Adipocyte (in vitro differentiated cells): ENCODE measurements around the gene CYP27C1.

ENCODE experiments used
- DNase-seq: peaks from one replicate; pipeline ENCODE4 v3.0.0-alpha.2; 2015; ENCODE audit warnings: low read depth
- H3K27me3 ChIP-seq: replicated peaks from 2 replicates; pipeline ENCODE4 v1.7.0; 2013; ENCODE audit warnings: mild to moderate bottlenecking, low read length, moderate library complexity; ENCODE audit not compliant: control insufficient read depth, insufficient read depth
- H3K36me3 ChIP-seq: 2 replicates; pipeline ENCODE4 v1.7.0; 2013; ENCODE audit warnings: low read length, mild to moderate bottlenecking, moderate library complexity; ENCODE audit not compliant: control insufficient read depth, insufficient read depth, severe bottlenecking
- H3K4me1 ChIP-seq: 2 replicates; pipeline ENCODE4 v1.7.0; 2013; ENCODE audit warnings: mild to moderate bottlenecking, low read length, moderate library complexity; ENCODE audit not compliant: control insufficient read depth, insufficient read depth
- H3K4me3 ChIP-seq: 2 replicates; pipeline ENCODE4 v1.7.0; 2013; ENCODE audit warnings: mild to moderate bottlenecking, low read length, moderate library complexity
- H3K9ac ChIP-seq: 2 replicates; pipeline ENCODE4 v1.7.0; 2013; ENCODE audit warnings: mild to moderate bottlenecking, low read length, moderate library complexity
- H3K9me3 ChIP-seq: 2 replicates; pipeline ENCODE4 v1.7.0; 2013; ENCODE audit warnings: mild to moderate bottlenecking, low read length, moderate library complexity; ENCODE audit not compliant: control insufficient read depth

CYP27C1 gene

GRCh38 chr2:127176371-127177311, 43.5 kb downstream of the CYP27C1 start:
- Histone ChIP-seq H3K9ac (peak overlapping the region; percentile 66), H3K4me1 (peaks cover 46% of the 10 kb centered on the region), H3K9me3 (peaks cover 12% of the 10 kb centered on the region), H3K27me3 (no peaks in the 10 kb centered on the region), H3K4me3 (peak overlapping the region; percentile 21), H3K36me3 (no peaks in the 10 kb centered on the region)
- peak; percentile 61 for DNase-seq

GRCh38 chr2:127175751-127176354, 44.2 kb downstream of the CYP27C1 start:
- DNase-seq, result peak; percentile 47

GRCh38 chr2:127175041-127175721, 44.9 kb downstream of the CYP27C1 start:
- Histone ChIP-seq H3K27me3 (no peaks in the 10 kb centered on the region), H3K9ac (peak overlapping the region; percentile 66), H3K36me3 (no peaks in the 10 kb centered on the region), H3K9me3 (peaks cover 4% of the 10 kb centered on the region), H3K4me3 (peak overlapping the region; percentile 21), H3K4me1 (peaks cover 46% of the 10 kb centered on the region)
- DNase-seq, result peak; percentile 53

More at GRCh38 chr2:127175751-127176354, 44.2 kb downstream of the CYP27C1 start:
- H3K9me3 ChIP-seq, result peaks cover 10% of the 10 kb centered on the region
- H3K4me3 ChIP-seq, result peak overlapping the region; percentile 21
- H3K4me1 ChIP-seq, result peaks cover 46% of the 10 kb centered on the region
- no peaks in the 10 kb centered on the region for H3K27me3 ChIP-seq
- H3K9ac ChIP-seq, result peak overlapping the region; percentile 66
- no peaks in the 10 kb centered on the region for H3K36me3 ChIP-seq

GRCh38 chr2:127174640-127175039, 45.5 kb downstream of the CYP27C1 start:
- H3K27me3 ChIP-seq, result no peaks in the 10 kb centered on the region
- H3K9me3 ChIP-seq, result no peaks in the 10 kb centered on the region
- H3K4me3 ChIP-seq, result no peak overlapping the region
- H3K36me3 ChIP-seq, result no peaks in the 10 kb centered on the region
- DNase-seq, result no peak
- H3K4me1 ChIP-seq, result peaks cover 46% of the 10 kb centered on the region
- no peak overlapping the region for H3K9ac ChIP-seq

- peak; percentile 54 for DNase-seq
- no peaks in the 10 kb centered on the region for H3K9me3 ChIP-seq
These were observed 46.0 kb downstream of the CYP27C1 start for GRCh38 chr2:127174136-127174535.

GRCh38 chr2:127173057-127173456, 47.0 kb downstream of the CYP27C1 start:
- Histone ChIP-seq H3K4me1 (peaks cover 46% of the 10 kb centered on the region), H3K36me3 (no peaks in the 10 kb centered on the region), H3K9ac (peak overlapping the region; percentile 7), H3K27me3 (no peaks in the 10 kb centered on the region), H3K9me3 (no peaks in the 10 kb centered on the region), H3K4me3 (no peak overlapping the region)
- peak; percentile 71 for DNase-seq

More at GRCh38 chr2:127174136-127174535, 46.0 kb downstream of the CYP27C1 start:
- H3K36me3 ChIP-seq, result no peaks in the 10 kb centered on the region
- no peak overlapping the region for H3K9ac ChIP-seq
- H3K4me3 ChIP-seq, result no peak overlapping the region
- peaks cover 46% of the 10 kb centered on the region for H3K4me1 ChIP-seq
- H3K27me3 ChIP-seq, result no peaks in the 10 kb centered on the region

GRCh38 chr2:127172306-127172705, 47.8 kb downstream of the CYP27C1 start:
- H3K27me3 ChIP-seq, result no peaks in the 10 kb centered on the region
- DNase-seq, result no peak
- H3K9ac ChIP-seq, result no peak overlapping the region
- no peak overlapping the region for H3K4me3 ChIP-seq
- peaks cover 42% of the 10 kb centered on the region for H3K4me1 ChIP-seq
- H3K36me3 ChIP-seq, result no peaks in the 10 kb centered on the region
- no peaks in the 10 kb centered on the region for H3K9me3 ChIP-seq

GRCh38 chr2:127170452-127171197, 49.5 kb downstream of the CYP27C1 start:
- Histone ChIP-seq H3K4me1 (peaks cover 25% of the 10 kb centered on the region), H3K9me3 (no peaks in the 10 kb centered on the region), H3K27me3 (no peaks in the 10 kb centered on the region), H3K9ac (no peak overlapping the region), H3K4me3 (no peak overlapping the region), H3K36me3 (no peaks in the 10 kb centered on the region)
- DNase-seq, result no peak

- no peaks in the 10 kb centered on the region for H3K36me3 ChIP-seq
- no peak for DNase-seq
- H3K9ac ChIP-seq, result no peak overlapping the region
- no peak overlapping the region for H3K4me3 ChIP-seq
- H3K4me1 ChIP-seq, result peaks cover 19% of the 10 kb centered on the region
- H3K27me3 ChIP-seq, result no peaks in the 10 kb centered on the region
- H3K9me3 ChIP-seq, result no peaks in the 10 kb centered on the region
These were observed 50.1 kb downstream of the CYP27C1 start for GRCh38 chr2:127170021-127170420.

- H3K4me1 ChIP-seq, result peaks cover 15% of the 10 kb centered on the region
- H3K9ac ChIP-seq, result no peak overlapping the region
- no peaks in the 10 kb centered on the region for H3K9me3 ChIP-seq
- H3K4me3 ChIP-seq, result no peak overlapping the region
- no peak for DNase-seq
- H3K27me3 ChIP-seq, result no peaks in the 10 kb centered on the region
- no peaks in the 10 kb centered on the region for H3K36me3 ChIP-seq
These were observed 50.9 kb downstream of the CYP27C1 start for GRCh38 chr2:127169066-127169660.
